Esophagus muscularis mucosa (tissue), 4 donors: ENCODE data around the gene PLIN3. TPM values are rescaled to one million over a fixed set of nuclear protein-coding genes. Genes with fewer than 3 reads are reported as not detected.

Source experiments
- DNase-seq: peaks from one replicate; pipeline ENCODE4 v3.0.0-alpha.2; 2017; ENCODE audit errors: extremely low spot score
- H3K27ac ChIP-seq, 4 donors: fragments of 200-600 bp; sonication (generic); replicated peaks in 1 of 4; 1 replicate in 3 of 4; 2 replicates in 1 of 4; pipeline ENCODE4 v1.5.1; 2016 to 2019; ENCODE audit warnings: mild to moderate bottlenecking in 1 of 4
- H3K27me3 ChIP-seq, 4 donors: fragments of 200-600 bp; sonication (generic); one replicate each; pipeline versions ENCODE4 v1.5.1 to v1.6.0; 2016 to 2019
- H3K36me3 ChIP-seq, 4 donors: fragments of 200-600 bp; sonication (generic); one replicate each; pipeline ENCODE4 v1.5.1; 2016 to 2019
- H3K4me1 ChIP-seq, 4 donors: fragments of 200-600 bp; sonication (generic); one replicate each; pipeline ENCODE4 v1.5.1; 2016 to 2019
- H3K4me3 ChIP-seq, 4 donors: fragments of 200-600 bp; sonication (generic); 1 replicate in 2 of 4; 2 replicates in 2 of 4; pipeline ENCODE4 v1.5.1; 2016 to 2019; ENCODE audit warnings: mild to moderate bottlenecking in 4 of 4, moderate library complexity in 1 of 4
- H3K9me3 ChIP-seq, 4 donors: fragments of 200-600 bp; sonication (generic); 1 replicate in 3 of 4; 2 replicates in 1 of 4; pipeline ENCODE4 v1.5.1; 2016 to 2019
- EP300 ChIP-seq: sonication (generic); formaldehyde crosslinking; IDR thresholded peaks from one replicate; pipeline ENCODE4 v1.6.1; 2017; ENCODE audit warnings: antibody characterized with exemption
- POLR2A ChIP-seq: fragments of 450-650 bp; IDR thresholded peaks from one replicate; pipeline ENCODE4 v1.6.1; 2017; ENCODE audit warnings: antibody characterized with exemption, moderate library complexity, mild to moderate bottlenecking, low read depth
- POLR2AphosphoS5 ChIP-seq, 2 donors: sonication (generic); formaldehyde crosslinking; IDR thresholded peaks; one replicate each; pipeline ENCODE4 v1.6.1; 2017; ENCODE audit warnings: antibody characterized with exemption in 2 of 2
- WGBS: methylation state at CpG from one replicate; pipeline ENCODE4 v1.1.5; 2018; 5-methylcytosine and 5-hydroxymethylcytosine counted together
- intact Hi-C: fragments of 100-400 bp; cut with DNase I; formaldehyde crosslinking; loops from one replicate; pipeline ENCODE4 v1.15.1; 2023
- total RNA-seq, 4 donors: library from RNA; depleted of rRNA; stranded (reverse); fragments of >200 nt; gene quantifications; one replicate each; pipeline versions ENCODE4 v1.1.0 to v1.2.1, GENCODE V29; 2016
- TF ChIP-seq, protein P1 (sequence below), 3 experiments: fragments of 200-600 bp in 2 of 3; fragments of 450-650 bp in 1 of 3; sonication (generic) in 2 of 3; IDR thresholded peaks; one replicate each; pipeline ENCODE4 v1.5.1; 2017 to 2019; ENCODE audit warnings: antibody characterized with exemption in 3 of 3, mild to moderate bottlenecking in 2 of 3, moderate library complexity in 1 of 3

Gene PLIN3
- total RNA-seq, 4 donors from 2014 or later = 15.4 to 69.0 (median 51.1) TPM

DNA sequence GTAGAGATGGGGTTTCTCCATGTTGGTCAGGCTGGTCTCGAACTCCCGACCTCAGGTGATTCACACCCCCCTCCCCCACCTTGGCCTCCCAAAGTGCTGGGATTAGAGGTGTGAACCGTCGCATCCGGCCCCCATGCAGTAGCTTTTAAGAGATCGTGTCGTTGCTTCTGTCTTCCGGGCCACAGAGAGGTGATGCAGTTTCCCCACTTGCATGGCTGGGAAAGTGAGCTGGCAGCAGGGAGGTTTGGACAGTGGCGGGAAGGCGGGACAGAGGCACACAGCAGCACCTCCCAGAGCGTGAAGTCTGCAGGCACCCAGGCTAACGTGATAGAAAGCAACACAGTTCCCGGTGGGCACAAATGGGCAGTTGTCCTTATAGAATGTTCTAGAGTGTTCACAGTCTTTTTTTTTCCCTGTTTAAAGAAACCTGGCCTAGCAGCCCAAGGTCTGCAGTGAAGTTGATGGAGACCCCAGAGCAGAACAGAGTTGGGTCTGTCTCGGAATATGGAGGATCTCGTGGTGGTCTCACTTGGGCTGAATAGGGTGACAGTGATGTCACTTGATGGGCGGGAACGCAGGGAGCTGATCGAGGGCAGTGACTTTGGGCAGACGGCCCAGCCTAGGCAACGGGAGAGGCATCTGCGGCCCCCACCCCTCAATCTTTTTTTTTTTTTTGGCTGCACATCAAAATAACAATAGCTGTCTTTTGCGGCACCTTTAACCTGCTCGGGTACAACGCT lies 46.7 kb upstream of the PLIN3 start:
- Histone ChIP-seq H3K4me1 (peaks cover 15 to 29% (median 28%) of the 10 kb centered on the region in 4 donors), H3K27ac (no peak overlapping the region), H3K36me3 (no peaks in the 10 kb centered on the region), H3K27me3 (peaks cover 0 to 10% (median 3%) of the 10 kb centered on the region in 4 donors), H3K4me3 (peak overlapping the region in 1 of 4 donors; percentile 29), H3K9me3 (no peaks in the 10 kb centered on the region)
- TF ChIP-seq, protein P1, sequence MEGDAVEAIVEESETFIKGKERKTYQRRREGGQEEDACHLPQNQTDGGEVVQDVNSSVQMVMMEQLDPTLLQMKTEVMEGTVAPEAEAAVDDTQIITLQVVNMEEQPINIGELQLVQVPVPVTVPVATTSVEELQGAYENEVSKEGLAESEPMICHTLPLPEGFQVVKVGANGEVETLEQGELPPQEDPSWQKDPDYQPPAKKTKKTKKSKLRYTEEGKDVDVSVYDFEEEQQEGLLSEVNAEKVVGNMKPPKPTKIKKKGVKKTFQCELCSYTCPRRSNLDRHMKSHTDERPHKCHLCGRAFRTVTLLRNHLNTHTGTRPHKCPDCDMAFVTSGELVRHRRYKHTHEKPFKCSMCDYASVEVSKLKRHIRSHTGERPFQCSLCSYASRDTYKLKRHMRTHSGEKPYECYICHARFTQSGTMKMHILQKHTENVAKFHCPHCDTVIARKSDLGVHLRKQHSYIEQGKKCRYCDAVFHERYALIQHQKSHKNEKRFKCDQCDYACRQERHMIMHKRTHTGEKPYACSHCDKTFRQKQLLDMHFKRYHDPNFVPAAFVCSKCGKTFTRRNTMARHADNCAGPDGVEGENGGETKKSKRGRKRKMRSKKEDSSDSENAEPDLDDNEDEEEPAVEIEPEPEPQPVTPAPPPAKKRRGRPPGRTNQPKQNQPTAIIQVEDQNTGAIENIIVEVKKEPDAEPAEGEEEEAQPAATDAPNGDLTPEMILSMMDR (IDR thresholded peaks at IDR 0.05) = no peak
- TF ChIP-seq POLR2A (no peak), POLR2AphosphoS5 (IDR thresholded peaks at IDR 0.05) (no peak), EP300 (no peak)
- intact Hi-C loops = loop anchor here (5.0 kb wide), 1 partner anchor 102 kb away; no protein-coding TSS in a partner anchor
- 83% methylated on average over 24 of the region's 24 CpGs for WGBS
- DNase-seq = no peak

DNA sequence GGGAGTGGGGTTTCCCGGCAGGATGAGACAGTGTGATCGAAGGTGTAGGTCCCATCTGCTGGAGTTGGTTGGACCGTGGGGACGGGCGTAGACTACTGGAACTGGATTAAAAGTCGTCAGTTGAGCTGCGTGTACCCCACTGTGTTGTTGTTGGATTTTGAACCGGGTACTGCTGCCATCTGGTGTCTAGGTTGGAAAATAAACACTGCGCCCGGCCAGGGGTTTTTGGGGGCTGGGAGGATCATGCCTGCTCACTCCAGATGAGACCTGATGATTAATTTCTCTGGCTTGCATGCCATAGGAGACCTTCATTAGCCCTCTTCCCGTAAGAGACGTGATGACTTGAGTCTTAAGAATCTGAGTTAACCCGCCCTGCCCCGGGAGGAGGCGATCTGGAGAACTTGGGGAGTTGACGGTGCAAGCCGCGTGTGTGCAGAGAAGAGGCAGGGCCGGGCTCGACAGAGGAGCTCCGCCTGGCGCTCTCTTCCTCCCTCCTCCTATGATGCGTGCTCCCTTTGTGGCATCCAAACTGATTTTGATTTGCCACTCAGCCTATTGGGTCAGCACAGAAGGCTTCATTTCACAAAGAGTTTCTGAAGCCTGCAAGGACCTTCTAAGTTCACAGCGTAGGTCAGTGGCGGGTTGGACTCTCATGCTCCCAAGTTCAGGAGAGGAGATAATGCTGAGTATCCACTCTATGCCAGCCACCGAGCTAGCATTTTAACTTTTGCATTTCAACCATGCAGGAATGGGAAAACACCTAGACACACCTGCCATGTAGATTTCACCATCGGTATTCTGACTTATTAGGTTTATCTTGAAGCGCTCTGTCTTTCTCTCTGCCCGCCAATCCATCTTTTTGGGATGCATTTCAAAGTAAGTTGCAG lies 44.6 kb upstream of the PLIN3 start:
- TF ChIP-seq, protein P1 (IDR thresholded peaks at IDR 0.05) = peak; percentile 60 to 61 (median 61)
- TF ChIP-seq EP300 (no peak), POLR2A (no peak), POLR2AphosphoS5 (IDR thresholded peaks at IDR 0.05) (peak in 1 of 2 donors; percentile 63)
- Histone ChIP-seq H3K36me3 (no peaks in the 10 kb centered on the region), H3K4me3 (peak overlapping the region; percentile 2 to 69 (median 30)), H3K27me3 (peaks cover 0 to 24% (median 8%) of the 10 kb centered on the region in 4 donors), H3K9me3 (no peaks in the 10 kb centered on the region), H3K27ac (no peak overlapping the region), H3K4me1 (peaks cover 17 to 34% (median 32%) of the 10 kb centered on the region in 4 donors)
- intact Hi-C loops = loop anchor here (2.0 to 5.0 kb wide), 2 partner anchors 39 to 100 kb away; no protein-coding TSS in a partner anchor
- 36% methylated on average over 25 of the region's 29 CpGs for WGBS
- DNase-seq = no peak

DNA sequence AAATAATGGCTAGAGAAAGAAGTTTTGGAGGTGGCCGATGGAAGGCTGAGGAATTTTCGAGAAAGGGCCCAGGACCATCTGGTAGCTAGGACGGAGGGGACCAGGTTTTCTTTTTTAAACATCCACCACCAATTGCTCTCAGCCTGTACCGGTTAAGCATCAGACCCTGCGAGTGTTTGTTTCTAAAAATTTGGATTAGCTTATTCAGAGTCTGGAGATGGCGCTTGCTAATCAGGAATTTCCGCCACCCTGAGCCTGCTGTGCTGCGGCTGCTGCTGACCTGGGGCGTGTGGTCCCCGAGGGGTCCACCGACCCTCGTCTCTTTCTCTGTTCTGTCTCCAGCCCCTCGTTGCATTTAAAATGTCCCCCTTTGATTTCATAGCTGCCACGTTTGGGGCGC lies 43.8 kb upstream of the PLIN3 start:
- Histone ChIP-seq H3K4me1 (peaks cover 17 to 34% (median 32%) of the 10 kb centered on the region in 4 donors), H3K36me3 (no peaks in the 10 kb centered on the region), H3K27ac (no peak overlapping the region), H3K4me3 (peak overlapping the region; percentile 2 to 74 (median 54)), H3K9me3 (no peaks in the 10 kb centered on the region), H3K27me3 (peaks cover 0 to 24% (median 8%) of the 10 kb centered on the region in 4 donors)
- 62% methylated on average over 15 of the region's 15 CpGs for WGBS
- no peak for DNase-seq
- TF ChIP-seq, protein P1 (IDR thresholded peaks at IDR 0.05) = no peak
- TF ChIP-seq POLR2AphosphoS5 (IDR thresholded peaks at IDR 0.05) (no peak), POLR2A (no peak), EP300 (no peak)
- intact Hi-C loops = loop anchor here (2.0 to 5.0 kb wide), 2 partner anchors 39 to 99 kb away; no protein-coding TSS in a partner anchor

DNA sequence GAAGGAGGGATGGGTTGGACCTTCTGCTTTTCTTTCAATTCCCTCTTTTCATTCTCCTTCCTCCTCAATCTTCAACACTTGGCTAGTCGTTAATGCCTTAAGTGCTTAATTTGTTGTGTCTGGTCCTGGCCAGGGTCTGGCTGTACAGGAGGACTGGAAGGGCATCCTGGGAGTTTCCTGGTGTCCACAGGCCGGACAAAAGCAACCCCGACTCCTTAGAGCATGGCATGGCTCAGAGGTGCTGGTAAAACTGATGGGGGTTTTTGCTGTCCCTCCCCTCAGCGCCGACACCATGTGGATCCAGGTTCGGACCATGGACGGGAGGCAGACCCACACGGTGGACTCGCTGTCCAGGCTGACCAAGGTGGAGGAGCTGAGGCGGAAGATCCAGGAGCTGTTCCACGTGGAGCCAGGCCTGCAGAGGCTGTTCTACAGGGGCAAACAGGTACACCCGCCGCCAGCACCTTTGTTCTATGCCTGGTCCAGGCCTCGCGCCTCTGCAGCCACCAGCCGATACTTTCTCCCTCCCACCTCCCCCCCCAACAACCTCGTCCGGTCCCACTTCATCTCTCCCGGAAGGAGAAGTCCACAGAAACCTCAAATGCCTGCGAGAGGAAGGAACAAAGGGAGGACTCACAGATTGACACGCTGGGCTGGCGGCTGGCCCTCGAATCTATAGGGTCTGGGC lies 43.3 kb upstream of the PLIN3 start:
- H3K27me3 ChIP-seq = peaks cover 0 to 24% (median 8%) of the 10 kb centered on the region in 4 donors
- TF ChIP-seq POLR2A (no peak), POLR2AphosphoS5 (IDR thresholded peaks at IDR 0.05) (no peak), EP300 (no peak)
- TF ChIP-seq, protein P1 (IDR thresholded peaks at IDR 0.05) = no peak
- H3K4me1 ChIP-seq = peaks cover 17 to 34% (median 32%) of the 10 kb centered on the region in 4 donors
- H3K36me3 ChIP-seq = no peaks in the 10 kb centered on the region
- H3K27ac ChIP-seq = no peak overlapping the region
- no peaks in the 10 kb centered on the region for H3K9me3 ChIP-seq
- WGBS = 28% methylated on average over 13 of the region's 23 CpGs
- no peak for DNase-seq
- intact Hi-C loops = loop anchor here (2.0 to 5.0 kb wide), 2 partner anchors 38 to 98 kb away; no protein-coding TSS in a partner anchor
- peak overlapping the region; percentile 62 to 93 (median 72) for H3K4me3 ChIP-seq
